ENCODE results near the gene UBE2N.

DNA sequence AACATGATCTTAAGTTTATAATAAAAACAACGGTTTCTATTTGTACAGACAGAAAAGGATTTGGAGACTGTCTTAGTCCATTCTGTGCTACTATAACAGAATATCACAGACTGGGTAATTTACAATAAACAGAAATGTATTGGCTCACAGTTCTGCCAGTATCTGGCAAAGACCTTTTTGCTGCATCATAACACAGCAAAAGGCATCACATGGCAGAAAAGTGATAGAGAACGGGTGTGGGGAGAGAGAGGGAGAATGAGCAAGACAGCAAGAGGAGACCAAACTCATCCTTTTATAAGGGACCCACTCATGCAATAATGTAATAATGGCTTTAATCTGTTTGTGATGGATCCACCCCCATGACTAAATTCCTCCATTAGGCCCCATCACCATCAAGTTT is 81.1 kb downstream of the UBE2N start:
- TF ChIP-seq, protein P1, sequence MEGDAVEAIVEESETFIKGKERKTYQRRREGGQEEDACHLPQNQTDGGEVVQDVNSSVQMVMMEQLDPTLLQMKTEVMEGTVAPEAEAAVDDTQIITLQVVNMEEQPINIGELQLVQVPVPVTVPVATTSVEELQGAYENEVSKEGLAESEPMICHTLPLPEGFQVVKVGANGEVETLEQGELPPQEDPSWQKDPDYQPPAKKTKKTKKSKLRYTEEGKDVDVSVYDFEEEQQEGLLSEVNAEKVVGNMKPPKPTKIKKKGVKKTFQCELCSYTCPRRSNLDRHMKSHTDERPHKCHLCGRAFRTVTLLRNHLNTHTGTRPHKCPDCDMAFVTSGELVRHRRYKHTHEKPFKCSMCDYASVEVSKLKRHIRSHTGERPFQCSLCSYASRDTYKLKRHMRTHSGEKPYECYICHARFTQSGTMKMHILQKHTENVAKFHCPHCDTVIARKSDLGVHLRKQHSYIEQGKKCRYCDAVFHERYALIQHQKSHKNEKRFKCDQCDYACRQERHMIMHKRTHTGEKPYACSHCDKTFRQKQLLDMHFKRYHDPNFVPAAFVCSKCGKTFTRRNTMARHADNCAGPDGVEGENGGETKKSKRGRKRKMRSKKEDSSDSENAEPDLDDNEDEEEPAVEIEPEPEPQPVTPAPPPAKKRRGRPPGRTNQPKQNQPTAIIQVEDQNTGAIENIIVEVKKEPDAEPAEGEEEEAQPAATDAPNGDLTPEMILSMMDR (IDR thresholded peaks at IDR 0.05; ENCODE audit: low read length), result no peak
- no peak for TF ChIP-seq EZH2 (optimal IDR thresholded peaks at IDR 0.05; ENCODE audit: low read depth, low read length)
- TF ChIP-seq EZH2phosphoT487 (IDR thresholded peaks at IDR 0.05; ENCODE audit: low read length), result no peak
